Smooth muscle cell of the pulmonary artery (primary cell): Measurements from ENCODE around the gene CSNK1E. TPM values are rescaled to one million over a fixed set of nuclear protein-coding genes. Genes with fewer than 3 reads are reported as not detected.

ENCODE experiments used
- total RNA-seq: library from RNA; depleted of rRNA; stranded (reverse); fragments of >200 nt; gene quantifications from 2 replicates; pipeline ENCODE4 v1.2.3, GENCODE V29; 2014

CSNK1E gene
- 119 and 191 TPM in 2 replicates for total RNA-seq

GRCh38 chr22:38317122-38317994 lies at the start of gene CSNK1E:
Gene CSNK1E, minus strand, starts transcription at chr22:38317433. Its CDS starts 3,276 bp downstream, at chr22:38314157.

GRCh38 chr22:38272373-38273134 lies 44.7 kb downstream of the CSNK1E start, which contains the start of gene TMEM184B:
Gene TMEM184B, minus strand, starts transcription at chr22:38273010. Its CDS starts 25,049 bp downstream, at chr22:38247961.

Other genes starting within 250 kb of the CSNK1E start
- 0.33 and 0.53 TPM in 2 replicates for gene SLC16A8, start 233.2 kb downstream of the CSNK1E start, total RNA-seq
- gene BAIAP2L2, start 206.7 kb downstream of the CSNK1E start, total RNA-seq = 0.39 and 0.69 TPM in 2 replicates
- 18.1 and 19.7 TPM in 2 replicates for gene PLA2G6, start 135.6 kb downstream of the CSNK1E start, total RNA-seq
- gene MAFF, start 115.4 kb downstream of the CSNK1E start, total RNA-seq = 33.8 and 42.3 TPM in 2 replicates
- gene TMEM184B, start 44.4 kb downstream of the CSNK1E start, total RNA-seq = 73.3 and 92.3 TPM in 2 replicates
- gene KCNJ4, start 137.8 kb upstream of the CSNK1E start, total RNA-seq = 0.03 TPM in 1 of 2 replicates, not detected in the other
- 134 and 166 TPM in 2 replicates for gene KDELR3, start 150.7 kb upstream of the CSNK1E start, total RNA-seq
- gene DDX17, start 188.9 kb upstream of the CSNK1E start, total RNA-seq = 423 and 436 TPM in 2 replicates